Cerebellar nuclear complex (tissue), 1 donor: Measurements from ENCODE around the gene ATG7.
"Not testable (repeated sequence)": the region's sequence is repeated elsewhere in the genome, so short reads cannot be mapped to it uniquely, and the experiment has no call there.

Source experiments
- DNase-seq, 2 experiments: peaks; one replicate each; lab custom pipeline; 2025; lab: John Stamatoyannopoulos, UW

The ATG7 gene

DNA sequence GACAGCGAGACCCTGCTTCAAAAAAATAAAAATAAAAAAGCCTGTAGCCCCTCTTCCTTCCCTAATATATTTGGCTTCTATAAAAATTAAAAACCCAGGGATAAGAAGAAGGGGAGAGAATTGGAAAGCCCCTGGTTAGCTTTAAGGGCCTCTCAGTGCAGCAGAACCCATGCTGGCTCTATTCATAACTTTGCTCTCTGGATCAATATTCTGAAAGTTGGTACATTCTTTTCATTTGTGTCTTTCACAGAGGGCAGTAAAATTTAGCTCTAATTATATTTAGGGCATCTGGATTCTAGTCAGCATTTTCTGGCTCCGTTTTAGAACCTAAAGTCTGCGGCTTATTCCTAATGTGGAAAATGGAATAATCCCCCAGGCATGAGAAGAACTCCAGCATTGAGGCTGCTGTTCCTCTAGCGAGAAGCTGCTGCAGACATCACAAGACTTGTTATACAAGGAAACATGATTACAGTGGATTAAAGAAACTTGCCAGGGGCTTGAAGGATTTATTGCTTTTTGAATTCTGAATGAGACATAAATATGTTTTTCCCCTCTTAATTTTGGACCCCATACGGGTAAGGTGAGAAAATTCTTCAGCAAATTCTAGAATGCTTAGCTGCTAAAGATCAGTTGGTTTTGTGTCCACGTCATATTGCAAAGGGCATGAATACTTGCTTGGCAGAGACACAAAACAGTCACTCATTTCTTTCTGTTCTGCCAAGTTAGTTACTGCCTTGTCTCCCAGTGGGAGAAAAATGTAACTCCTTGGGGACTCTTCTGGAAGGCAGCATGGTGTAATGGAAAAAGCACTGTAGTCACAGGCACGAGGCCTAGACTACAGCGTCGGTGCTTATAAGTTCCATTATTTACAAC lies 193.8 kb downstream of the ATG7 start:
- DNase-seq: no peak

DNA sequence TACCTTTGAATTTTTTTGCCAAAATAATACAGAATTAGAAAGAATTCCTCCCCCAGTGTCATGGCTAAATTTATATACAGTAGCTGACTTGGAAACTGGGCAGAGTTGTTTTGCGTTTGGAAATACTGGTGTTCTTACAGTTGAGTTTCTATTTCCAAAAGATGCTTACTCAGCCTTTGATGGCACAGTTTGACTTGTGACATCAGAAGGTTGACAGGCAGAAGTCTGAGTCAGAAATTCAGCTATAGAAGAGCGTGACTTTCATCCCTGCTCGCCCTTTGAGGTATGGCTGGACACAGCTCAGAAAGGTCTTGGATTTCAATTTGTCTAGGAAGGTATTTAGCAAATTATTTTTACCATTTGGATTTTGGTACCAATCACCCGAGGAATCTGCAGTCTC lies 195.7 kb downstream of the ATG7 start:
- no peak for DNase-seq

DNA sequence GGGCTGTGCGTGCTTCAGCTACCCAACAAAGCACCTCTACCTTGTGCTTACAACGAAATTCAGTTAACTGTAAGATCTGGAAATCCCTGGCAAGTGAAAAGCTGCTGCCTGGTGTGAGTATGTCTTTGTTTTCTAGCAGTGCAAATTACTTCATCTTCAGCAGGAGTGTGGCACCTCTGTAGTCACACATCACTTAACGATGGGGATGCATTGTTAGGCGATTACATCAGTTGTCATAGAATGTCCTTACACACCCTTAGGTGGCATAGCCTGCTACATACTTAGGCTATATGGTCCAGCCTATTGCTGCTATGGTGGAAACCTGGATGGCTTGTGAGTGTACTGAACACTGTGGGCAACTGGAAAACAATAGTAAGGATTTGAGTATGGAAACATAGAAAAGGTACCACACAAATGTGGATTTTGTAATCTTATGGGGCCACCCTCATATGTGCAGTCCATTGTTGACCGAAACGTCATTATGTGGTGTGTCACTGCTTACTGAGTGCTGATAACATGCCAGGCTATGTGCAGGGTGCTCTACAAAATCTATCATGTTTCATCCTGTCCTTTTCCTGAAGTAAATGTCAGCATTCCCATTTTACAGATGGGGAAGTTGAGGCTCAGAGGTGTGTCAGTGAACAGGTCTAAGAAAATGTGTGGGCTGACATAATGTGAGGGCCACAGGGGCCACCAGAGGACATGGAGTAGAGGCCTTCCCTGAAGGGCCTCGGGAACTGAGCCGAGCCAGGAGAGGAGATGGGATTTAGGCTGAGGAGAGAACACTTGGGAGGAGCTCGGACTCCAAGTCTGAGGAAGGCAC lies 198.0 kb downstream of the ATG7 start:
- no peak for DNase-seq

DNA sequence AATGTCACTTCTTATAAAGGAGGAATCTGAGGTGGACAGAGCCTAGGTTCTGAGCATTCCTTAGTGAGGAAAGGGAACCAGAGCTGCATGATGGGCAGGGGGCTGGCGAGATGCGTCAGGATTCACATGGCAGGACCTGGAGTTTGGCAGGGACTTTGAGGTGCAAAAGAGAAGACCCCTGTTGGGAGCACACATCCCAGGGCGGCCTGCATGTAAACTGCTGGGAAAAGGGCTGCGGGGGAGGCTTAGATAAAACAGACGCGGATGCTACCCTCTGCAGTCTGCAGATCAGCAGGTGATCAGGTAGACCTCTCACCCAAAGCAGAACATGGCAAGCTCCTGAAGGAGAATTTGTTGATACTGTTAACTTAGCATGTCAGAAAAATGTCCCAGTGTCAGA lies 203.1 kb downstream of the ATG7 start:
- no peak for DNase-seq

DNA sequence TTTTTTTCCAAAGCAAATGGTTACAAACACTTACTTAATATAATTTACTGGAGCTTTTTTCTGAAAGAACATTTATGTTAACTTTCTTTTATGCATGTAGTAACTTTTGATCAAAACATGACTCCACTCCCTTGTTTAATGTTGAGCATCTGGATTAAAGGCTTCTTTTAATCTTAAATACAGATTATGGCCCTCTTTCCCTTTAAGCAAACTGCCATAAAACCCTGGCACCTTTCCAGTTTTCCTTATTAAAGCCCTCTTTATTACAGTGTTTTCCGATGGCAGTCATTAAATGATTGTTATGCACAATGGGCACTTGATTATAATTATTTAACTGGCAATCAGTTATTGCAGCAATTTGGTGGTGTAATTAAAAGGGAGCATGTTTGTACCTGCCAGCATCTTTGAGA lies 204.5 kb downstream of the ATG7 start:
- no peak for DNase-seq

DNA sequence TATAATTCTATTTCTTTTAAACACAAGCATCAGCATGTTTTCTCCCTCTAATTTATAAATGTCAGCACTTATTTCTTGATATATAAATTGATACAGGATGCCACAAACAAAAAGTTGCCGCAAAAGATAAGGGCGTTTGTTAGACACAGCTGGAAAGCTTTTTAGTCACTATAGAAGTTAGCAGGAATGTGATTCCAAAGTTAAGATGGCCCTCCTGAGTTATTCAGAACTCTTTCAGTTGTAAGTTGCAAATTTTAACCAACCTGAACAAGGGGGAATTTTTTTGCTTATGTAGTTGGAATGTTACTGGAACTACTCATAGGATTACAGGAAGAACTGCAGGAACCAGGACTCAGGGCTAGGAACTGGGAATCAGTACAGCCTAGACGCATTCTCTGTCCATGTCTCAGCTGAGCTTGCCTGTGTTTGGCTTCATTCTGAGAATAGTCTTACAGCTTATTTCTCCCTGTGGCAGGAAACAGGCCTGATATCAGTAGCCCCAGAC lies 205.3 kb downstream of the ATG7 start:
- DNase-seq: no peak

DNA sequence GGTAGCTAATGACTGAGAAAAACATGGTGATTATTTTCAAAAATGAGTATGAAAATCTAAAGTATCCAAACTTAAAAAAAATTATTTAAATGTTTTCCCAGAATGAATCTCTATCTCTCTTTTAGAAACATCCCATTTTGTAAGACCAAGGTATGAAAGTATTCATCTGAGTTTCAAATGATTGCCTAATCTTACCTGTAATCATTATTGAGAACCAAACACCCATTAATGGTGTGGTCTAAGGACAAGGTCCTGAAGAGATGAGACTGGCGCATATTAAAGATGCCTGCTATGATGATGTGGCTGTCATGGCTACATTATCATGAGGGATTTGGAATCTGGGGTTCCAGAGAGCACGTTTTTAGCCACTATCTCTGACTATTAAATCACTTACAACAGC lies 206.0 kb downstream of the ATG7 start:
- DNase-seq: no peak

DNA sequence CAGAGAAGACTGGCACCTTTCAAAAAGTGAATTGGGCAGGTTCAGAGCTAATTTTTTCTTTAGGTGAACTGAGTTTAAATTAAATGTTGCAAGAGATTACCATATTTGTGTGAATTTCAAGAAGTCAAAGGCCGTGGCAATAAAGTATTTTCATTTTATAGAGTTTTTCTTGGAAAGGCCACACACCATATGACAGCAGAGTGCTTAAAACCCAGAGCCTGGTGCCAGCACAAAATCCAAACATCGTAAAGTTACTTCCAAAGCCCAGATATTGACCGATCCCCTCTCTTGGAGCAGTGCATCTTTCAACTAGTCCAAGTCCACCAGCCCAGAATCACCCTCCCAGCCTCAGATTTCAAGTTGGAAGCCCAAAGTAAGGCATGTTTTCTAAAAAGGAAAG lies 207.0 kb downstream of the ATG7 start:
- DNase-seq: no peak

DNA sequence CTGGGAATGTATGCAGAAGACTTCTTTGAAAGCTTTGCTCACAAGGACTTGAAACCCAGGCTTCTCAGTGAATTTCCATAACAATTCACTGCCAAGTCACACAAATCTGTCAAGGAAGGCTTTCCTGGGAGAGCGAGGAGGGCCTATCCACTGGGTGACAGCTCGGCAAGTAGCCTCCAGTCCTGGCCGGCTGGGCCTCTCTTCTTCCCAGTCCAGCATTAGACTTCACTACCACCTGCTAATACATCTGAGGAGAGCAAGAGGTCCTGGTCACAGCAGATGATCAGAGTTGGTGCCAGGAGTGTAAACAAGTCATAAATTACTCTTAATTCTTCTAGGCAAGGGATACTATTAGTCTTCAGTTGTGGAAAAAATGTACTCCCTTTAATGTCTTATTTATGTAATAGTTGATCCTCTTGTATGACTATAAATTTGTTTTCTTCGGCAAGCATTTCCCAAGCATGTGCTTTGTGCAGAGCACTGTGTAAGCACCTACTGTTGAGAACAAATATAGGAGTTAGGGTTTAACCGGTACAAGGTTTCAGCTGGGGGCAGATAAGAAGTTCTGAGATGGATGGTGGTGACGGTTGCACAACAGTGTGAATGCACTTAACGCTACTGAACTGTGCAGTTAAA lies 208.6 kb downstream of the ATG7 start:
- no peak for DNase-seq

DNA sequence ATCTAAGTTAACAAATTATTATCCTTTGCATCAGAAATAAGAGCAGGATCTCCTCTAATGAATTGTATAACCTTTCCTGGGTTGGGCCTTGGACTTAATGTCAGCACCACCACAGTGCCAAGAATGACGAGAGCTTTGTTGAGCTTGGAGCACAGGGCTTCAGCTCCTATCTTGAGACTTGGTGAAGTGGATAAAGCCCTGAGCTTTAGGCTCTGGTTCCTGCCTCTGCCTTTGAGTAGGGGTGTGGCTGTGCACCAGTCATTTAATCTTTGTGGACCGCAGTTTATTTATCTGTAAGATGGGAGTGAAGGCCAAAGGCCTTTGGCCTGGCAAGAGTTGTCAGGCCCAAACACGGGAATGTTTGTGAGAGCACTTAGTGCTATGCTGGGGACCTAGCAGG lies 209.4 kb downstream of the ATG7 start:
- no peak for DNase-seq

DNA sequence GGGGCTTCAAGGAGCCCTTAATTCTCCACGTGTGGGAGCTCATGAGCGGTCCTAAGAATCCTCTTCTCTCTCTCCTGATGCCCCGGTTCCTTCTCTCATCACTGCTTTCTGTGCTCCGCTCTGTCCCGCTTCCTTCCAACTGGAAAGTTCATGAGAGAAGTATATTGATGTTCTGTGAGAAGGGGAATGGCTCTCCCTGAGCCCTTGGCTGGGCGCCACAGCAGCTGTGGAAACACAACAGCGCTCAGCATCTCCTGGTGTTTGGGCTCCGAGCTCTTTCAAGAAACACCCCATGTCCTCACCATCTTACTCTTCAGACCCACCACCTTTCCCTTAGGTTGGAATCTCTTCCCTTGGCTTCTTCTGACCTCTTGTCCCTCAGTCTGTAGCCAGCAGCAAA lies 209.8 kb downstream of the ATG7 start:
- DNase-seq: no peak

DNA sequence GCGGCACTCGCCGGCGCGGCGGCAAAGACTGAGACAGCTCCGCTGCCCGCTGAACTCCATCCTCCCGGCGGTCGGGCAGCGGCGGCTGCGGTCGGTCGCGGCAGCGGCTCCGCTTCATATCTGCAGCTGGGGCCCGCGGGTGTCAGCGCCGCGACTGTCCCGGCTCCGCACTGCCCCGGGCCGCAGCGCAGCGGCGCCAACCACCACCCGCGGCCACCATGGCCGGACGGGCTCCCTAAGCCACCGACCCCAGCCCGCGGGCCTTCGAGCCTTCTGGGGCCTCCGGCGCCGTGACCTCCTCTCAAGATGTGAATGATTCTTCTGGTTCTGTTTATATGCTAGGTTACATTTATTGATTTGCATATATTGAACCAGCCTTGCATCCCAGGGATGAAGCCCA lies 216.2 kb downstream of the ATG7 start:
- DNase-seq: not testable (repeated sequence)

DNA sequence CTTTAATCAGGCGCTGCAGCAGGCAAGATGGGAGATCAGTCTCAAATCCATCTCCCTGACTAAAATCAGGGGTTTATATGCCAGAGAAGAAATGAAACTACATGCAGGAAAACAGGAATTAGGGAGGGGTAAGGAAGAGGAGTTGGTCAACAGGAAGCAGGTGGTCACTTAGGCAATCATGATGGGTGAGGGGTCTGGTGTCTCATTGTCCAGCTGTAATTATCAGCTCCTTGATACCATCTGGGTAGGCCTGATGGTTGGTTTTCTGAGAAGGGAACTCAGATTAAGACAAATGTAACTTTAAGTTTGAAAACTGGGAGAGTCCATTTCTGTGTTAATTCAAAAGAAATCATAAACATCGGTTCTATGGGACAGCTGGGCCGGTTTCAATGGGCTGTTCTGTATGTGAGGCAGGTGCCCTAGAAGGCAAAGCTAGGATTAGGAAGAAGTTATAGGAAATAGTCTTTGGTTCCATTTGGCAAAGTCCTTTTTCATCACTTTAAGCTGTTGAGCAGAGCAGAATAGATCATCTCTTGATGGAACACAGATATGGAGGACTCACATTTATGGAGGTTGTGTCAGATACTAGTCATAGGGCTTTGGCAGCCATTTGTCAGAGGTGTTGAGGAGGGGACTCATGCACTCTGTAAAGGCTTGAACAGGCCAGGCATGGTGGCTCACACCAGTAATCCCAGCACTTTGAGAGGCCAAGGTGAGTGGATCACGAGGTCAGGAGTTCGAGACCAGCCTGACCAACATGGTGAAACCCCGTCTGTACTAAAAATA lies 222.1 kb downstream of the ATG7 start:
- DNase-seq: no peak

DNA sequence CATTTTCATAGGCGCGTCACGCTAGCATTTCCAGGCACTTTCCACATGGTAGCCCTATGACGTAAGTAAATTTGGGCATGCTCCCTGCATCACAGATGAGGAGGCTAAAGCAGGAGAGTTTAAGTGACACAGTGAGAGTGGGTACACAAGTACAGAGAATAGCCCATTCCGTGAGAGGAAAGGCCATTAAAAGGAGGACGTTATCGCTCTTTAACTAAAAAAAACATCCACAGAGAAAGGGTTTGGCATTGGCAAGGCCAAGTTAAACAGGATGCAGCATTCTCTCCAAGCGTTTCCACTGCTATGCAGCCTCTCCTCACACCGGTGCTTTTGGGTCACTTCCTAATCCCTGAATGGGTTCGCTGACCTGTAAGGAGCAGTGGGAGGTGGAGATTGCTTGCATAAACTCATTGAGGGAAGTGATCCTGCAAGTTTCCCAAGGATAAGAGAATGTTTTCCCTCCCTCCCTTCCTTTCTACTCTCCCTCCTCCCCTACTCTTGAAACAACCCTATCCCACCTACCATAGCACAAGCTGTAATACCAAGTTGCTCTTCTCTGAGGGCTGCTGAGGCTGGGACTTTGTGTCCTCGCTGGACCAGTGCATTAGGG lies 223.9 kb downstream of the ATG7 start:
- DNase-seq: no peak

DNA sequence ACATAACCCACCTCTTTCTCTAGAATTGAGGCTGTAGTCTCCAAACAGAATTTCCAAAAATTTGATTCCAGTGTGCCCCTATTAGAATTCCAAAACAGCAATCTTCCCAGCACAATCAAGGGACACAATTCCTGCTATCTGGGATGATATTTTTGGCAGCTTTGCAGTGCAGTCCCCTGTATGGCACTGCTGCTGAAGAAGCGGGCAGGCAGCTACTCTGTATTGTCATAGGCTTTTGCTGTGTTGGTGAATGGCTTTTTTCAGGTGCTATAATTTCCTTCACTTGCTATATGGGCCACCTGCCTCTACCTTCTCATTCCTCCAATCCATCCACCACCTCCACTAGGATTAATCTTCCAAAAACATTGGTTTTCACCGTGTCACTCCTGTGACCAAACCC lies 226.0 kb downstream of the ATG7 start:
- DNase-seq: no peak

DNA sequence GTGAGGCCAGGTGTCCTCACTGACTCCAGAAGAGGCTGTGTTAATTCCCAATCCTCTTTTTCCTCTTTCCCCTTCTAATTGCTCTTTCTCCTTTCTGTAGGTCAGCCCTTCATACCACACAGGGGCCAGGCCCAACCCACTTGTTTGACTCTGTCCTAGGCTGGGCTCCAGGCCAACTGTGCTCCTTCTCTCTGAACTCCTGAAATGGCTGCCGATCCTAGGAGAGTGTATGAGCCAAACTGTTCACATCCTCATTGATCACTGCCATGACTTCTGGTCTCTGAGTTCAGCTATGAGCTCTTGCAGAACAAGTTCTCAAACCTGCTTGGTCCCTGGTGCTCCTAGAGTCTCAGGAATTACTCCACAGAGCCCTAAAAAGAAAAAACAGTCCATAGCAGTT lies 226.4 kb downstream of the ATG7 start:
- DNase-seq: no peak

DNA sequence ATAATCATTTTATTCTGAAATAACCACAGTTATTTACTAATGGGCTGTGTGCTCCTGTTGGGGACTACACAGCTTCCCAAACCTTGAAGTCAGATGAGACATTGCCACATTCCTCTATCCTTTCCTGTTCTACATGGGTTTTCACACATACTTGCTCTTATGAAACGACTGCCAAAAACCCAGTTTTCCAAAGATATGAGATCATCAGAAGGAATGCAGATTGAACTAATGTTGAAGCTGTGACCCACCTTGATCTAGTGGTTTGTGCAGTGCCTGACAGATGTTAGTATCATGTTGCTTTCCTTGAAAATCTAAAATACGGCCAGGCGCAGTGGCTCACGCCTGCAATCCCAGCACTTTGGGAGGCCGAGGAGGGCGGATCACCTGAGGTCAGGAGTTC lies 226.9 kb downstream of the ATG7 start:
- no peak for DNase-seq

DNA sequence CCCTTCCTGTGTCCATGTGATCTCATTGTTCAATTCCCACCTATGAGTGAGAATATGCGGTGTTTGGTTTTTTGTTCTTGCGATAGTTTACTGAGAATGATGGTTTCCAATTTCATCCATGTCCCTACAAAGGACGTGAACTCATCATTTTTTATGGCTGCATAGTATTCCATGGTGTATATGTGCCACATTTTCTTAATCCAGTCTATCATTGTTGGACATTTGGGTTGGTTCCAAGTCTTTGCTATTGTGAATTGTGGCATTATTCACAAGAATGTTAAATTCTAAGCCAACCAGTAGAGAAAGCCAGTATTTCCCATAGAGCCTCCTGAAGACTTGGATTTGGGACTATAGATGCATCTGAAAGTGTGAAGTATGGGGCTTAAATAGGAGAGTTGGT lies 230.2 kb downstream of the ATG7 start:
- DNase-seq: not testable (repeated sequence)

DNA sequence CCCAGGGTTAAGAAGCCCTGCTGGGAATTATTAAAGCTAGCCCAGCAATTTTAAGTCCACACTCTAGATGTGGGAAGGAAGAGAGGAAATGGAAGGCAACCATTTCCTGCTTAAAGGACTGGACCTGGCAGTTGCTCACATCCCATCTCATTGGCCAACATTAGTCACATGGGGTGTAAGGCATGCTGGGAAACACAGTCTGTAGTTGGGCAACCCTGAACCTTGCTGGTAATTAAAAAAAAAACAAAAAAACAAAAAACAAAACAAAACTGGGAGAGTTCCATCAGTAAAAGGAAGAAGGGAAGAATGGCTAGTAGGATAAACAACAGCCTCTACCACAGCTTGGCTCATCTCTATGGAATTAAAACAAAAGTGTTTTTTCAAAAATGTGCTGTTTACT lies 235.5 kb downstream of the ATG7 start:
- DNase-seq: no peak

DNA sequence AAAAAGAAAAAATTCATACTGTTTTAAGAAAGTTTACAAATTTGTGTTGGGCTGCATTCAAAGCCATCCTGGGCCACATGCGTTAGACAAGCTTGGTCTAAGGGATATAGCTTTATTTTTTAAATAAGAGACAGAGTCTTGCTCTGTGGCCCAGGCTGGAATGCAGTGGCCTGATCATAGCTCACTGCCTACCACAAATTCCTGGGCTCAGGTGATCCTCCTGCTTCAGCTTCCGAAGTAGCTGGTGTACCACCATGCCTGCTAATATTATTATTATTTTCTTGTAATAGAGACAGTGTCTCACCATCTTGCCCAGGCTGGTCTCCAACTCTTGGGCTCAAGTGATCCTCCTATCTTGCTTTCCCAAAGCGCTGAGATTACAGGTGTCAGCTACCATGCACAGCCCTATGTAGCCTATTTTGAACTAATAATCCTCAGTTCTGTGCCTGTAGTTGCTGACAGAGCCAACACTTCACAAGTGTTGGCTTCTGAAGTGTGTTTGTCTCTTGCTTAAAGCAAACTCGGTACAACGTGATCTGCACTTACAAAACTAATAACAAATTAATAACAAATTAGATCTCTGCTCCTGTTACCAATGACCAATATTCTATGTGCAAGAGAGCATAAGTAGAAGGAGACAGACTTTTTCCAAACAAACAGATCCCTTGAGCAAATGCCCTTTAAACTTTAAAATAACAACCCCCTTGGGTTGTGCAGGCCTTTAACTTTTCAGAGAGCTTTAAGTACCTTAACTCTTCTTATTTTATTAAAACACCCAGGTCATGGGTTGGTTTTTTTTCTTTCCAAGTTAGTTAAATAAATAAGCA lies 236.4 kb downstream of the ATG7 start:
- no peak for DNase-seq
